ENCODE measurements around the gene SAXO1. TPM values are rescaled to one million over a fixed set of nuclear protein-coding genes. Genes with fewer than 3 reads are reported as not detected.

Gene SAXO1
- total RNA-seq, 2 experiments from 2014 or later, result 0.10 TPM; not detected in 1

- no peaks in the 10 kb centered on the region for H3K9me3 Mint-ChIP-seq (ENCODE audit: insufficient read depth)
- ChIA-PET POLR2A (no interaction called here), CTCF (no interaction called here)
- no peaks in the 10 kb centered on the region for H3K4me1 Mint-ChIP-seq (ENCODE audit: low read depth)
- H3K36me3 Mint-ChIP-seq (ENCODE audit: low read depth), result no peaks in the 10 kb centered on the region
- DNase-seq, result no peak
- no peak overlapping the region for H3K4me3 Mint-ChIP-seq
- H3K27me3 Mint-ChIP-seq (ENCODE audit: low read depth), result peaks cover 2% of the 10 kb centered on the region
- no peak for ATAC-seq
- no peak overlapping the region for H3K27ac Mint-ChIP-seq
Measured at GRCh38 chr9:18921366-18922075, 111.5 kb downstream of the SAXO1 start.

- H3K4me3 Mint-ChIP-seq, result no peak overlapping the region
- no peaks in the 10 kb centered on the region for H3K36me3 Mint-ChIP-seq (ENCODE audit: low read depth)
- no peaks in the 10 kb centered on the region for H3K4me1 Mint-ChIP-seq (ENCODE audit: low read depth)
- ChIA-PET POLR2A (no interaction called here), CTCF (no interaction called here)
- no peak overlapping the region for H3K27ac Mint-ChIP-seq
- peaks cover 2% of the 10 kb centered on the region for H3K27me3 Mint-ChIP-seq (ENCODE audit: low read depth)
- DNase-seq, result no peak
- ATAC-seq, result no peak
- H3K9me3 Mint-ChIP-seq (ENCODE audit: insufficient read depth), result no peaks in the 10 kb centered on the region
Measured at GRCh38 chr9:18920141-18921084, 112.6 kb downstream of the SAXO1 start.

GRCh38 chr9:18911714-18912342 is 121.2 kb downstream of the SAXO1 start:
- H3K27me3 Mint-ChIP-seq (ENCODE audit: low read depth), result peaks cover 14% of the 10 kb centered on the region
- H3K27ac Mint-ChIP-seq, result no peak overlapping the region
- ChIA-PET CTCF (no interaction called here), POLR2A (no interaction called here)
- no peaks in the 10 kb centered on the region for H3K36me3 Mint-ChIP-seq (ENCODE audit: low read depth)
- H3K9me3 Mint-ChIP-seq (ENCODE audit: insufficient read depth), result no peaks in the 10 kb centered on the region
- H3K4me3 Mint-ChIP-seq, result no peak overlapping the region
- no peak for ATAC-seq
- DNase-seq, result no peak
- no peaks in the 10 kb centered on the region for H3K4me1 Mint-ChIP-seq (ENCODE audit: low read depth)

- CTCF ChIA-PET, result no interaction called here
- POLR2A ChIA-PET, result no interaction called here
- ATAC-seq (no peak), DNase-seq (no peak)
- Mint-ChIP-seq H3K4me3 (no peak overlapping the region), H3K4me1 (ENCODE audit: low read depth) (no peaks in the 10 kb centered on the region), H3K27ac (no peak overlapping the region), H3K9me3 (ENCODE audit: insufficient read depth) (no peaks in the 10 kb centered on the region), H3K36me3 (ENCODE audit: low read depth) (no peaks in the 10 kb centered on the region), H3K27me3 (ENCODE audit: low read depth) (peaks cover 12% of the 10 kb centered on the region)
Measured at GRCh38 chr9:18910916-18911315, 122.1 kb downstream of the SAXO1 start.

- peaks cover 12% of the 10 kb centered on the region for H3K27me3 Mint-ChIP-seq (ENCODE audit: low read depth)
- H3K9me3 Mint-ChIP-seq (ENCODE audit: insufficient read depth), result no peaks in the 10 kb centered on the region
- DNase-seq, result no peak
- ATAC-seq, result no peak
- ChIA-PET POLR2A (no interaction called here), CTCF (no interaction called here)
- H3K27ac Mint-ChIP-seq, result no peak overlapping the region
- H3K36me3 Mint-ChIP-seq (ENCODE audit: low read depth), result no peaks in the 10 kb centered on the region
- no peak overlapping the region for H3K4me3 Mint-ChIP-seq
- H3K4me1 Mint-ChIP-seq (ENCODE audit: low read depth), result no peaks in the 10 kb centered on the region
Measured at GRCh38 chr9:18910435-18910834, 122.6 kb downstream of the SAXO1 start.

- Mint-ChIP-seq H3K9me3 (ENCODE audit: insufficient read depth) (no peaks in the 10 kb centered on the region), H3K27me3 (ENCODE audit: low read depth) (peaks cover 8% of the 10 kb centered on the region), H3K4me3 (no peak overlapping the region), H3K36me3 (ENCODE audit: low read depth) (no peaks in the 10 kb centered on the region), H3K4me1 (ENCODE audit: low read depth) (no peaks in the 10 kb centered on the region), H3K27ac (no peak overlapping the region)
- no peak for DNase-seq
- ChIA-PET POLR2A (no interaction called here), CTCF (no interaction called here)
- ATAC-seq, result no peak
Measured at GRCh38 chr9:18909140-18910018, 123.6 kb downstream of the SAXO1 start.

- ATAC-seq (no peak), DNase-seq (no peak)
- peaks cover 5% of the 10 kb centered on the region for H3K27me3 Mint-ChIP-seq (ENCODE audit: low read depth)
- no peaks in the 10 kb centered on the region for H3K9me3 Mint-ChIP-seq (ENCODE audit: insufficient read depth)
- H3K4me1 Mint-ChIP-seq (ENCODE audit: low read depth), result no peaks in the 10 kb centered on the region
- CTCF ChIA-PET, result no interaction called here
- no peaks in the 10 kb centered on the region for H3K36me3 Mint-ChIP-seq (ENCODE audit: low read depth)
- POLR2A ChIA-PET, result no interaction called here
- H3K27ac Mint-ChIP-seq, result no peak overlapping the region
- H3K4me3 Mint-ChIP-seq, result no peak overlapping the region
Measured at GRCh38 chr9:18907927-18908625, 124.9 kb downstream of the SAXO1 start.

- no peak for ATAC-seq
- CTCF ChIA-PET, result no interaction called here
- H3K36me3 Mint-ChIP-seq (ENCODE audit: low read depth), result no peaks in the 10 kb centered on the region
- DNase-seq, result no peak
- POLR2A ChIA-PET, result no interaction called here
- no peaks in the 10 kb centered on the region for H3K4me1 Mint-ChIP-seq (ENCODE audit: low read depth)
- H3K27ac Mint-ChIP-seq, result no peak overlapping the region
- H3K9me3 Mint-ChIP-seq (ENCODE audit: insufficient read depth), result no peaks in the 10 kb centered on the region
- peaks cover 7% of the 10 kb centered on the region for H3K27me3 Mint-ChIP-seq (ENCODE audit: low read depth)
- H3K4me3 Mint-ChIP-seq, result no peak overlapping the region
Measured at GRCh38 chr9:18906656-18907395, 126.2 kb downstream of the SAXO1 start.

- ChIA-PET CTCF (no interaction called here), POLR2A (no interaction called here)
- no peak overlapping the region for H3K4me3 Mint-ChIP-seq
- H3K4me1 Mint-ChIP-seq (ENCODE audit: low read depth), result no peaks in the 10 kb centered on the region
- no peaks in the 10 kb centered on the region for H3K36me3 Mint-ChIP-seq (ENCODE audit: low read depth)
- ATAC-seq, result no peak
- H3K27me3 Mint-ChIP-seq (ENCODE audit: low read depth), result peaks cover 8% of the 10 kb centered on the region
- no peak for DNase-seq
- no peak overlapping the region for H3K27ac Mint-ChIP-seq
- H3K9me3 Mint-ChIP-seq (ENCODE audit: insufficient read depth), result no peaks in the 10 kb centered on the region
Measured at GRCh38 chr9:18905883-18906629, 127.0 kb downstream of the SAXO1 start.

GRCh38 chr9:18905028-18905882 is 127.8 kb downstream of the SAXO1 start:
- H3K36me3 Mint-ChIP-seq (ENCODE audit: low read depth), result no peaks in the 10 kb centered on the region
- no peak overlapping the region for H3K4me3 Mint-ChIP-seq
- no peaks in the 10 kb centered on the region for H3K9me3 Mint-ChIP-seq (ENCODE audit: insufficient read depth)
- no peak for ATAC-seq
- CTCF ChIA-PET, result no interaction called here
- no peak overlapping the region for H3K27ac Mint-ChIP-seq
- DNase-seq, result no peak
- peaks cover 9% of the 10 kb centered on the region for H3K27me3 Mint-ChIP-seq (ENCODE audit: low read depth)
- H3K4me1 Mint-ChIP-seq (ENCODE audit: low read depth), result no peaks in the 10 kb centered on the region
- POLR2A ChIA-PET, result no interaction called here

Measured in activated CD8-positive, alpha-beta T cell treated with anti-CD3 and anti-CD28 coated beads, Interleukin-2, amount 10 ng/mL, durations not matched to agents 7 days and 5 days (primary cell).